Uterus (tissue), 4 donors: Measurements from ENCODE around the gene SLC7A1. TPM values are rescaled to one million over a fixed set of nuclear protein-coding genes. Genes with fewer than 3 reads are reported as not detected.

Source experiments
- DNase-seq, 2 donors: peaks; one replicate each; pipeline ENCODE4 v3.0.0-alpha.2; 2019 to 2020
- H3K27ac ChIP-seq, 2 donors: fragments of 200-600 bp; sonication (generic); 1 replicate in 1 of 2; 2 replicates in 1 of 2; pipeline ENCODE4 v1.5.1; 2016 to 2018
- H3K27me3 ChIP-seq, 2 donors: fragments of 200-600 bp; sonication (generic); one replicate each; pipeline ENCODE4 v1.5.1; 2018 to 2019; ENCODE audit warnings: control low read depth in 1 of 2
- H3K36me3 ChIP-seq, 2 donors: fragments of 200-600 bp; sonication (generic); one replicate each; pipeline ENCODE4 v1.5.1; 2019; ENCODE audit warnings: control low read depth in 1 of 2
- H3K4me1 ChIP-seq, 2 donors: fragments of 200-600 bp; sonication (generic); one replicate each; pipeline ENCODE4 v1.5.1; 2018 to 2019; ENCODE audit warnings: control low read depth in 1 of 2
- H3K4me3 ChIP-seq, 2 donors: fragments of 200-600 bp; sonication (generic); 1 replicate in 1 of 2; 2 replicates in 1 of 2; pipeline ENCODE4 v1.5.1; 2018 to 2019; ENCODE audit warnings: mild to moderate bottlenecking in 1 of 2
- H3K9me3 ChIP-seq, 2 donors: fragments of 200-600 bp; sonication (generic); one replicate each; pipeline ENCODE4 v1.5.1; 2019; ENCODE audit warnings: control low read depth in 1 of 2
- CTCF ChIP-seq, 4 experiments: fragments of 200-600 bp in 2 of 4; fragments of 450-650 bp in 2 of 4; sonication (generic) in 2 of 4; IDR thresholded peaks; one replicate each; pipeline ENCODE4 v1.5.1; 2016 to 2019; ENCODE audit warnings: antibody characterized with exemption in 4 of 4, mild to moderate bottlenecking in 2 of 4, moderate library complexity in 1 of 4
- POLR2A ChIP-seq, 2 donors: fragments of 450-650 bp; IDR thresholded peaks; one replicate each; pipeline ENCODE4 v1.6.1; 2016; ENCODE audit warnings: antibody characterized with exemption in 2 of 2, mild to moderate bottlenecking in 1 of 2, moderate library complexity in 1 of 2
- intact Hi-C: fragments of 100-400 bp; cut with DNase I; formaldehyde crosslinking; loops from one replicate; pipeline ENCODE4 v1.15.1; 2023; ENCODE audit warnings: low total_unique reads
- total RNA-seq, 4 donors: library from RNA; depleted of rRNA in 3 of 4; stranded (reverse); fragments of >200 nt in 3 of 4; gene quantifications; one replicate each; pipeline versions ENCODE4 v1.1.0 to v1.2.4, GENCODE V29; 2014 to 2023
- donor health status: DM: yes; HTN: yes; CAD: no.

SLC7A1 gene
- total RNA-seq, 4 donors from 2014 or later, result 4.1 to 39.0 (median 10.8) TPM

DNA sequence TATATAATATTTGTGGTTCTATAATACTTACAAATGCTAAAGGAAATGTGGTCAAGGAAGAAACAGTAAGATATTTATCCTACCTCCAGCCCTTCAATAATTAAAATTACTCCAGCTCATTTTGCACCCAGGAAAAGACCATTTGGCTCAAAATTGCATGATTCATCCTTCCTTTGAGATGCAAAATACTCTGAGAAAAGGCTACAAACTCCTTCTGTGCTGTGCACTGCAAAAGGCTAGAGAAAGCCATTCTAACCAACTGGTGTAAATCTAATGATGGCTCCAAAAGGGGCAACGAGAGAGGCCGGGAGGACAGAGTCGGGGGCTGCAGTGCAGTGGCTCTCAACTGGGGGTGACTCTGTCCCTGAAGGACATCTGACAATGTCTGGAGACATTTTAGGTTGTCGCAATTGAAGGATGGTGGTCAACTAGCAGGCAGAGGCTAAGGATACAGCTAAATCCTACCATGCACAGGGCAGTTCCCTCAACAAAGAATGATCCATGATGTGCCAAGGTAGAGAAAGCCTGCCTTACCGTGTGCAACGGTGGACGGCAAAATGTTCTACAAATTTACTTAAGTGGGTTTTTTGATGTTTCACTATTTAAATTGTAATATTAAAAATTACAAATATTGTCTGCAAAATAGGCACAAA, 32.6 kb downstream of the SLC7A1 start:
- Histone ChIP-seq H3K27me3 (no peaks in the 10 kb centered on the region), H3K4me1 (no peaks in the 10 kb centered on the region), H3K27ac (no peak overlapping the region), H3K36me3 (no peaks in the 10 kb centered on the region), H3K9me3 (no peaks in the 10 kb centered on the region), H3K4me3 (no peak overlapping the region)
- intact Hi-C loops, result no loop called here
- TF ChIP-seq POLR2A (IDR thresholded peaks at IDR 0.05) (no peak), CTCF (IDR thresholded peaks at IDR 0.05) (no peak)
- DNase-seq, result no peak

- H3K27ac ChIP-seq, result no peak overlapping the region
- H3K9me3 ChIP-seq, result no peaks in the 10 kb centered on the region
- H3K4me1 ChIP-seq, result no peaks in the 10 kb centered on the region
- intact Hi-C loops, result no loop called here
- TF ChIP-seq POLR2A (IDR thresholded peaks at IDR 0.05), result no peak
- TF ChIP-seq CTCF (IDR thresholded peaks at IDR 0.05), result no peak
- H3K27me3 ChIP-seq, result no peaks in the 10 kb centered on the region
- DNase-seq, result no peak
- H3K4me3 ChIP-seq, result no peak overlapping the region
- H3K36me3 ChIP-seq, result no peaks in the 10 kb centered on the region
These were observed 33.6 kb downstream of the SLC7A1 start for GRCh38 chr13:29561918-29562317.

GRCh38 chr13:29556742-29557141, 38.7 kb downstream of the SLC7A1 start:
- Histone ChIP-seq H3K27ac (no peak overlapping the region), H3K9me3 (no peaks in the 10 kb centered on the region), H3K4me3 (no peak overlapping the region), H3K36me3 (no peaks in the 10 kb centered on the region), H3K27me3 (no peaks in the 10 kb centered on the region), H3K4me1 (no peaks in the 10 kb centered on the region)
- TF ChIP-seq CTCF (IDR thresholded peaks at IDR 0.05) (no peak), POLR2A (IDR thresholded peaks at IDR 0.05) (no peak)
- DNase-seq, result no peak
- intact Hi-C loops, result no loop called here

- TF ChIP-seq POLR2A (IDR thresholded peaks at IDR 0.05), result no peak
- TF ChIP-seq CTCF (IDR thresholded peaks at IDR 0.05), result no peak
- DNase-seq, result no peak
- H3K27ac ChIP-seq, result no peak overlapping the region
- H3K4me1 ChIP-seq, result no peaks in the 10 kb centered on the region
- no peak overlapping the region for H3K4me3 ChIP-seq
- H3K36me3 ChIP-seq, result no peaks in the 10 kb centered on the region
- H3K9me3 ChIP-seq, result no peaks in the 10 kb centered on the region
- no peaks in the 10 kb centered on the region for H3K27me3 ChIP-seq
- intact Hi-C loops, result no loop called here
These were observed 44.3 kb downstream of the SLC7A1 start for GRCh38 chr13:29551214-29551613.

GRCh38 chr13:29550430-29550988, 45.0 kb downstream of the SLC7A1 start:
- DNase-seq, result no peak
- Histone ChIP-seq H3K9me3 (no peaks in the 10 kb centered on the region), H3K4me1 (no peaks in the 10 kb centered on the region), H3K27me3 (no peaks in the 10 kb centered on the region), H3K36me3 (no peaks in the 10 kb centered on the region), H3K4me3 (no peak overlapping the region), H3K27ac (no peak overlapping the region)
- intact Hi-C loops, result no loop called here
- no peak for TF ChIP-seq CTCF (IDR thresholded peaks at IDR 0.05)
- no peak for TF ChIP-seq POLR2A (IDR thresholded peaks at IDR 0.05)
